Activated naive CD4-positive, alpha-beta T cell treated with anti-CD3 and anti-CD28 coated beads for 36 hours (primary cell): ENCODE results near the gene CD2AP. TPM values are rescaled to one million over a fixed set of nuclear protein-coding genes. Genes with fewer than 3 reads are reported as not detected.
"Not testable (repeated sequence)": the region's sequence is repeated elsewhere in the genome, so short reads cannot be mapped to it uniquely, and the experiment has no call there.

Experiments used
- CTCF ChIA-PET: fragments of 350-600 bp; sonication (Branson Sonifier 250); formaldehyde crosslinking; loops from one replicate; lab custom pipeline; 2021; ENCODE audit warnings: antibody characterized with exemption; lab: Charles Lee
- DNase-seq: peaks from one replicate; pipeline ENCODE4 v3.0.0-alpha.2; 2020
- H3K27ac Mint-ChIP-seq: one replicate; pipeline ENCODE4 v1.8.0; 2021; ENCODE audit warnings: mild to moderate bottlenecking, mixed read lengths
- H3K27me3 Mint-ChIP-seq: one replicate; pipeline ENCODE4 v1.8.0; 2021; ENCODE audit warnings: low read depth, mixed read lengths
- H3K36me3 Mint-ChIP-seq: one replicate; pipeline ENCODE4 v1.8.0; 2021; ENCODE audit warnings: low read depth, mixed read lengths
- H3K4me1 Mint-ChIP-seq: one replicate; pipeline ENCODE4 v1.8.0; 2021; ENCODE audit warnings: low read depth, mixed read lengths
- H3K4me3 Mint-ChIP-seq: one replicate; pipeline ENCODE4 v1.8.0; 2021; ENCODE audit warnings: mild to moderate bottlenecking, moderate library complexity, mixed read lengths
- H3K9me3 Mint-ChIP-seq: one replicate; pipeline ENCODE4 v1.8.0; 2021; ENCODE audit warnings: mixed read lengths
- intact Hi-C: fragments of 100-400 bp; cut with micrococcal nuclease; formaldehyde crosslinking; loops from one replicate; pipeline ENCODE4 v1.15.1; 2023
- total RNA-seq, 2 experiments: library from RNA; stranded (reverse); gene quantifications; one replicate each; pipeline ENCODE4 v1.2.3, GENCODE V29; 2021

The CD2AP gene
- total RNA-seq, 2 experiments from 2014 or later: 16.1 to 18.1 TPM

- H3K4me3 Mint-ChIP-seq: no peak overlapping the region
- no peak overlapping the region for H3K27ac Mint-ChIP-seq
- peaks cover 51% of the 10 kb centered on the region for H3K36me3 Mint-ChIP-seq
- no peak for DNase-seq
- H3K9me3 Mint-ChIP-seq: peaks cover 7% of the 10 kb centered on the region
- intact Hi-C loops: no loop called here
- CTCF ChIA-PET: interaction anchor here (0.8 kb wide), 1 partner anchor 9 kb away, joined by 3 read pairs; no protein-coding TSS in a partner anchor
- H3K4me1 Mint-ChIP-seq: peaks cover 5% of the 10 kb centered on the region
- H3K27me3 Mint-ChIP-seq: no peaks in the 10 kb centered on the region
Measured at GRCh38 chr6:47552319-47552718, 74.7 kb downstream of the CD2AP start.

- peaks cover 51% of the 10 kb centered on the region for H3K36me3 Mint-ChIP-seq
- H3K27ac Mint-ChIP-seq, DNase-seq, H3K4me1 Mint-ChIP-seq, H3K27me3 Mint-ChIP-seq, H3K4me3 Mint-ChIP-seq, intact Hi-C loops: not testable (repeated sequence)
- peaks cover 12% of the 10 kb centered on the region for H3K9me3 Mint-ChIP-seq
- CTCF ChIA-PET: interaction anchor here (0.8 to 1.5 kb wide), 2 partner anchors 10 to 139 kb away, joined by 3 to 7 read pairs; no protein-coding TSS in a partner anchor
Measured at GRCh38 chr6:47553243-47553642, 75.7 kb downstream of the CD2AP start.

GRCh38 chr6:47556459-47556858, 78.9 kb downstream of the CD2AP start:
- H3K4me3 Mint-ChIP-seq, intact Hi-C loops, H3K27ac Mint-ChIP-seq, H3K27me3 Mint-ChIP-seq, DNase-seq, H3K4me1 Mint-ChIP-seq: not testable (repeated sequence)
- peaks cover 12% of the 10 kb centered on the region for H3K9me3 Mint-ChIP-seq
- CTCF ChIA-PET: interaction anchor here (0.6 to 0.7 kb wide), 2 partner anchors 143 to 708 kb away, joined by 3 read pairs; no protein-coding TSS in a partner anchor
- peaks cover 48% of the 10 kb centered on the region for H3K36me3 Mint-ChIP-seq

GRCh38 chr6:47563162-47563561, 85.6 kb downstream of the CD2AP start:
- Mint-ChIP-seq H3K36me3 (peaks cover 18% of the 10 kb centered on the region), H3K9me3 (peaks cover 1% of the 10 kb centered on the region), H3K4me1 (no peaks in the 10 kb centered on the region), H3K4me3 (no peak overlapping the region), H3K27ac (no peak overlapping the region), H3K27me3 (no peaks in the 10 kb centered on the region)
- no peak for DNase-seq
- CTCF ChIA-PET: no interaction called here
- intact Hi-C loops: no loop called here

GRCh38 chr6:47566602-47567001, 89.0 kb downstream of the CD2AP start:
- H3K36me3 Mint-ChIP-seq, H3K27me3 Mint-ChIP-seq, intact Hi-C loops, H3K4me3 Mint-ChIP-seq, H3K9me3 Mint-ChIP-seq, DNase-seq, H3K4me1 Mint-ChIP-seq, CTCF ChIA-PET, H3K27ac Mint-ChIP-seq: not testable (repeated sequence)

- no peak overlapping the region for H3K27ac Mint-ChIP-seq
- H3K4me3 Mint-ChIP-seq: no peak overlapping the region
- H3K27me3 Mint-ChIP-seq: no peaks in the 10 kb centered on the region
- H3K4me1 Mint-ChIP-seq: peaks cover 2% of the 10 kb centered on the region
- H3K9me3 Mint-ChIP-seq: no peaks in the 10 kb centered on the region
- H3K36me3 Mint-ChIP-seq: peaks cover 6% of the 10 kb centered on the region
- CTCF ChIA-PET: no interaction called here
- DNase-seq: no peak
- intact Hi-C loops: no loop called here
Measured at GRCh38 chr6:47567586-47567985, 90.0 kb downstream of the CD2AP start.

GRCh38 chr6:47571488-47571887, 93.9 kb downstream of the CD2AP start:
- CTCF ChIA-PET: no interaction called here
- Mint-ChIP-seq H3K27ac (no peak overlapping the region), H3K27me3 (no peaks in the 10 kb centered on the region), H3K4me1 (peaks cover 2% of the 10 kb centered on the region), H3K4me3 (no peak overlapping the region), H3K36me3 (peaks cover 6% of the 10 kb centered on the region), H3K9me3 (no peaks in the 10 kb centered on the region)
- no peak for DNase-seq
- intact Hi-C loops: no loop called here

- DNase-seq: no peak
- intact Hi-C loops: no loop called here
- Mint-ChIP-seq H3K4me1 (peaks cover 2% of the 10 kb centered on the region), H3K4me3 (no peak overlapping the region), H3K27me3 (no peaks in the 10 kb centered on the region), H3K36me3 (peaks cover 5% of the 10 kb centered on the region), H3K9me3 (no peaks in the 10 kb centered on the region), H3K27ac (no peak overlapping the region)
- CTCF ChIA-PET: interaction anchor here (0.9 to 1.0 kb wide), 2 partner anchors 22 to 59 kb away, joined by 3 to 5 read pairs; no protein-coding TSS in a partner anchor
Measured at GRCh38 chr6:47573109-47573508, 95.5 kb downstream of the CD2AP start.

- no peaks in the 10 kb centered on the region for H3K9me3 Mint-ChIP-seq
- H3K27ac Mint-ChIP-seq: no peak overlapping the region
- no peak overlapping the region for H3K4me3 Mint-ChIP-seq
- peaks cover 2% of the 10 kb centered on the region for H3K4me1 Mint-ChIP-seq
- DNase-seq: no peak
- intact Hi-C loops: no loop called here
- CTCF ChIA-PET: interaction anchor here (0.6 to 0.7 kb wide), 2 partner anchors 59 to 318 kb away, joined by 3 read pairs; no protein-coding TSS in a partner anchor
- no peaks in the 10 kb centered on the region for H3K27me3 Mint-ChIP-seq
- peaks cover 10% of the 10 kb centered on the region for H3K36me3 Mint-ChIP-seq
Measured at GRCh38 chr6:47574789-47575188, 97.2 kb downstream of the CD2AP start.

- no peak overlapping the region for H3K4me3 Mint-ChIP-seq
- no peaks in the 10 kb centered on the region for H3K9me3 Mint-ChIP-seq
- peaks cover 24% of the 10 kb centered on the region for H3K36me3 Mint-ChIP-seq
- H3K27me3 Mint-ChIP-seq: no peaks in the 10 kb centered on the region
- H3K4me1 Mint-ChIP-seq: no peaks in the 10 kb centered on the region
- no peak for DNase-seq
- no peak overlapping the region for H3K27ac Mint-ChIP-seq
- intact Hi-C loops: no loop called here
- CTCF ChIA-PET: no interaction called here
Measured at GRCh38 chr6:47579040-47579439, 101.5 kb downstream of the CD2AP start.

GRCh38 chr6:47581591-47581990, 104.0 kb downstream of the CD2AP start:
- intact Hi-C loops: no loop called here
- Mint-ChIP-seq H3K36me3 (peaks cover 37% of the 10 kb centered on the region), H3K4me1 (no peaks in the 10 kb centered on the region), H3K4me3 (no peak overlapping the region), H3K27ac (no peak overlapping the region), H3K9me3 (no peaks in the 10 kb centered on the region), H3K27me3 (no peaks in the 10 kb centered on the region)
- CTCF ChIA-PET: no interaction called here
- DNase-seq: no peak

GRCh38 chr6:47587493-47587892, 109.9 kb downstream of the CD2AP start:
- CTCF ChIA-PET: no interaction called here
- H3K4me3 Mint-ChIP-seq: no peak overlapping the region
- H3K36me3 Mint-ChIP-seq: peaks cover 51% of the 10 kb centered on the region
- no peaks in the 10 kb centered on the region for H3K4me1 Mint-ChIP-seq
- intact Hi-C loops: no loop called here
- H3K9me3 Mint-ChIP-seq: no peaks in the 10 kb centered on the region
- no peaks in the 10 kb centered on the region for H3K27me3 Mint-ChIP-seq
- DNase-seq: no peak
- H3K27ac Mint-ChIP-seq: no peak overlapping the region

- Mint-ChIP-seq H3K36me3 (peaks cover 37% of the 10 kb centered on the region), H3K27me3 (no peaks in the 10 kb centered on the region), H3K27ac (no peak overlapping the region), H3K4me1 (peaks cover 2% of the 10 kb centered on the region), H3K9me3 (no peaks in the 10 kb centered on the region), H3K4me3 (no peak overlapping the region)
- DNase-seq: no peak
- CTCF ChIA-PET: no interaction called here
- intact Hi-C loops: no loop called here
Measured at GRCh38 chr6:47592131-47592840, 114.7 kb downstream of the CD2AP start.
